Panc1 (cell line): Measurements from ENCODE around the gene SPRY2. TPM values are rescaled to one million over a fixed set of nuclear protein-coding genes. Genes with fewer than 3 reads are reported as not detected.

Experiments
- ATAC-seq: fragments of 200-7000 bp; cut with Tn5 transposase; 2 replicates; pipeline ENCODE4 v1.9.1; 2020; ENCODE audit warnings: mild to moderate bottlenecking, moderate library complexity
- BruUV-seq: library from RNA; stranded (reverse); fragments of 400-500 nt; replicated peaks from 2 replicates; lab custom pipeline; 2021; lab: Mats Ljungman, UMichigan
- CTCF ChIA-PET: fragments of 300-600 bp; sonication (Branson Sonifier 250); formaldehyde crosslinking; loops from one replicate; lab custom pipeline; 2022; ENCODE audit warnings: antibody characterized with exemption; lab: Charles Lee
- POLR2A ChIA-PET: fragments of 300-600 bp; sonication (Branson Sonifier 250); formaldehyde crosslinking; loops from one replicate; lab custom pipeline; 2022; ENCODE audit warnings: antibody characterized with exemption; lab: Charles Lee
- DNase-seq: peaks from one replicate; pipeline ENCODE4 v3.0.0-alpha.2; 2010; ENCODE audit warnings: low read depth, low spot score
- H3K27ac ChIP-seq: 2 replicates; pipeline ENCODE4 v1.5.1; 2011; ENCODE audit warnings: mild to moderate bottlenecking, low read length, inconsistent platforms
- H3K27me3 ChIP-seq: fragments of 200-500 bp; sonication (Bioruptor generic); 2 replicates; pipeline ENCODE4 v1.6.0; 2014; ENCODE audit warnings: low read length, inconsistent platforms; ENCODE audit not compliant: control insufficient read depth, insufficient read depth
- H3K36me3 ChIP-seq: fragments of 200-500 bp; sonication (Bioruptor generic); 2 replicates; pipeline ENCODE4 v1.5.1; 2014; ENCODE audit warnings: inconsistent platforms, mild to moderate bottlenecking, low read length, moderate library complexity; ENCODE audit not compliant: control insufficient read depth, insufficient read depth
- H3K4me1 ChIP-seq: 2 replicates; pipeline ENCODE4 v1.5.1; 2011; ENCODE audit warnings: inconsistent platforms, mild to moderate bottlenecking, low read length, moderate library complexity; ENCODE audit not compliant: control insufficient read depth, insufficient read depth
- H3K4me3 ChIP-seq, 2 experiments: 2 replicates each; pipeline ENCODE4 v1.5.1; 2011 to 2012; ENCODE audit warnings: low read depth in 2 of 2, low read length in 2 of 2, mild to moderate bottlenecking in 2 of 2, inconsistent platforms in 1 of 2, moderate library complexity in 1 of 2
- H3K9me3 ChIP-seq: fragments of 200-500 bp; sonication (Bioruptor generic); 2 replicates; pipeline ENCODE4 v1.5.1; 2014; ENCODE audit warnings: low read depth, mild to moderate bottlenecking, inconsistent platforms, low read length, moderate library complexity; ENCODE audit not compliant: control insufficient read depth, insufficient read depth
- CTCF ChIP-seq: fragments of 450-650 bp; IDR thresholded peaks from 2 replicates; pipeline ENCODE4 v1.5.1; 2017; ENCODE audit warnings: mild to moderate bottlenecking
- POLR2AphosphoS5 ChIP-seq: IDR thresholded peaks from 2 replicates; pipeline ENCODE4 v1.6.1; 2012; ENCODE audit warnings: mild to moderate bottlenecking, low read depth, low read length, moderate library complexity
- SIN3A ChIP-seq: IDR thresholded peaks from 2 replicates; pipeline ENCODE4 v1.6.1; 2012; ENCODE audit warnings: low read depth, mild to moderate bottlenecking, low read length, moderate library complexity, borderline replicate concordance; ENCODE audit not compliant: insufficient read depth
- TCF7L2 ChIP-seq: IDR thresholded peaks from 2 replicates; pipeline ENCODE4 v1.6.1; 2011; ENCODE audit warnings: mild to moderate bottlenecking, low read depth, low read length, inconsistent platforms
- in situ Hi-C: cut with HindIII; loops from 2 replicates; pipeline ENCODE4 v1.10.0; 2016; ENCODE audit warnings: low sequenced_read_pairs, low pct_unique_long_range_greater_than_20kb
- intact Hi-C: fragments of 100-400 bp; cut with micrococcal nuclease; formaldehyde crosslinking; loops from one replicate; pipeline ENCODE4 v1.10.0; 2022; ENCODE audit not compliant: unreplicated experiment
- total RNA-seq: library from RNA; stranded (reverse); gene quantifications from one replicate; pipeline ENCODE4 v1.2.1, GENCODE V29; 2021; ENCODE audit not compliant: unreplicated experiment
- TF ChIP-seq, protein P1 (sequence below), 2 experiments: IDR thresholded peaks; 2 replicates each; pipeline ENCODE4 v1.6.1; 2011 to 2012; ENCODE audit warnings: low read depth in 2 of 2, control low read depth in 1 of 2, low read length in 1 of 2, mild to moderate bottlenecking in 1 of 2, moderate library complexity in 1 of 2; ENCODE audit not compliant: insufficient read depth in 1 of 2

Gene SPRY2
- total RNA-seq, 1 experiment from 2014 or later: 18.2 TPM

- H3K27ac ChIP-seq: peak overlapping the region; percentile 44; the same call in 1 of the 2 replicates
- TF ChIP-seq, protein P1, sequence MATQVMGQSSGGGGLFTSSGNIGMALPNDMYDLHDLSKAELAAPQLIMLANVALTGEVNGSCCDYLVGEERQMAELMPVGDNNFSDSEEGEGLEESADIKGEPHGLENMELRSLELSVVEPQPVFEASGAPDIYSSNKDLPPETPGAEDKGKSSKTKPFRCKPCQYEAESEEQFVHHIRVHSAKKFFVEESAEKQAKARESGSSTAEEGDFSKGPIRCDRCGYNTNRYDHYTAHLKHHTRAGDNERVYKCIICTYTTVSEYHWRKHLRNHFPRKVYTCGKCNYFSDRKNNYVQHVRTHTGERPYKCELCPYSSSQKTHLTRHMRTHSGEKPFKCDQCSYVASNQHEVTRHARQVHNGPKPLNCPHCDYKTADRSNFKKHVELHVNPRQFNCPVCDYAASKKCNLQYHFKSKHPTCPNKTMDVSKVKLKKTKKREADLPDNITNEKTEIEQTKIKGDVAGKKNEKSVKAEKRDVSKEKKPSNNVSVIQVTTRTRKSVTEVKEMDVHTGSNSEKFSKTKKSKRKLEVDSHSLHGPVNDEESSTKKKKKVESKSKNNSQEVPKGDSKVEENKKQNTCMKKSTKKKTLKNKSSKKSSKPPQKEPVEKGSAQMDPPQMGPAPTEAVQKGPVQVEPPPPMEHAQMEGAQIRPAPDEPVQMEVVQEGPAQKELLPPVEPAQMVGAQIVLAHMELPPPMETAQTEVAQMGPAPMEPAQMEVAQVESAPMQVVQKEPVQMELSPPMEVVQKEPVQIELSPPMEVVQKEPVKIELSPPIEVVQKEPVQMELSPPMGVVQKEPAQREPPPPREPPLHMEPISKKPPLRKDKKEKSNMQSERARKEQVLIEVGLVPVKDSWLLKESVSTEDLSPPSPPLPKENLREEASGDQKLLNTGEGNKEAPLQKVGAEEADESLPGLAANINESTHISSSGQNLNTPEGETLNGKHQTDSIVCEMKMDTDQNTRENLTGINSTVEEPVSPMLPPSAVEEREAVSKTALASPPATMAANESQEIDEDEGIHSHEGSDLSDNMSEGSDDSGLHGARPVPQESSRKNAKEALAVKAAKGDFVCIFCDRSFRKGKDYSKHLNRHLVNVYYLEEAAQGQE (IDR thresholded peaks at IDR 0.05; ENCODE audit: insufficient read depth in 1 of 2, low read depth in 2 of 2, low read length in 1 of 2): no peak
- TF ChIP-seq CTCF (no peak), TCF7L2 (no peak), POLR2AphosphoS5 (no peak), SIN3A (no peak)
- H3K27me3 ChIP-seq: no peaks in the 10 kb centered on the region
- CTCF ChIA-PET: no interaction called here
- BruUV-seq: no TSS peak
- intact Hi-C loops (no loop called here), in situ Hi-C loops (no loop called here)
- ATAC-seq: no peak
- DNase-seq: no peak
- POLR2A ChIA-PET: no interaction called here
- no peak overlapping the region for H3K4me3 ChIP-seq
- no peaks in the 10 kb centered on the region for H3K36me3 ChIP-seq
- H3K4me1 ChIP-seq: peaks cover 8% of the 10 kb centered on the region; the same call in 1 of the 2 replicates
- no peaks in the 10 kb centered on the region for H3K9me3 ChIP-seq
Measured at GRCh38 chr13:80314711-80315653, 25.9 kb downstream of the SPRY2 start.

DNA sequence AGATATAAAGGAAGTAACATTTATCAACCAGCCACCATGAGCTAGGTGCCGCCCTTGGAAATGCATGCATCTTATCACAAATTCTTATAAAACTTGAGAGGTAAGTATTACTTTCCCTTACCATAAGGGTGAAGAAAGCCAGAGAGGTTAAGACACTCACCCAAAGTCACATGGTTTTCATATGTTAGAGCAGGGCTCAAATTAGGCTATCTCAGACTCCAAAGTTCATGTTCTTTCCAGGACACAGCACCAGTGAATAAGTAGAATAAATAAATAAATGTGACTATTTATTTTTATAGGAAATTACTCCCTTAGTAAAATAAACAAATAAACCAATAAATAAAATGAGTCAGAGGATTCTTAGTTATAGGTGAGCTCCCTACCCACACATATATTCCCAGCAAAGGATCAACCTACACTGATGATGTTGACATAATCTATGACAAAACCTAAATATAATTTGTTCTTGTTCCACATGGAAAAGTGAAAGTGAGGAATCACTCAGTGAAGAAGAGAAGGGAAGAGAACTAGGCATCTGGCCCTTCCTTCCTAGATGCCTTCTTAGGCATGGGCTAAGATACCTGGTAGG, 27.2 kb downstream of the SPRY2 start:
- ATAC-seq: peak; percentile 91
- intact Hi-C loops (no loop called here), in situ Hi-C loops (no loop called here)
- BruUV-seq: no TSS peak
- Histone ChIP-seq H3K27ac (no peak overlapping the region), H3K4me1 (peaks cover 8% of the 10 kb centered on the region; the same call in 1 of the 2 replicates), H3K4me3 (no peak overlapping the region), H3K27me3 (no peaks in the 10 kb centered on the region), H3K9me3 (no peaks in the 10 kb centered on the region), H3K36me3 (no peaks in the 10 kb centered on the region)
- no peak for DNase-seq
- TF ChIP-seq TCF7L2: no peak
- TF ChIP-seq, protein P1 (IDR thresholded peaks at IDR 0.05; ENCODE audit: insufficient read depth in 1 of 2, low read depth in 2 of 2, low read length in 1 of 2): no peak
- no peak; the same call in 1 of the 2 replicates for TF ChIP-seq CTCF
- TF ChIP-seq POLR2AphosphoS5: no peak
- no peak for TF ChIP-seq SIN3A
- ChIA-PET CTCF (no interaction called here), POLR2A (no interaction called here)
